Stimulated activated CD8-positive, alpha-beta memory T cell treated with anti-CD3 and anti-CD28 coated beads, Interleukin-7, amount 100 ng/mL, for 4 hours (primary cell): ENCODE measurements around the gene SEPTIN8.
A peak's percentile ranks its signal among the peaks of the same experiment; 100 is the strongest.

ENCODE experiments used
- DNase-seq, 2 donors: peaks; one replicate each; pipeline ENCODE4 v3.0.0-alpha.2; 2020; ENCODE audit warnings: low read depth in 2 of 2

SEPTIN8 gene

GRCh38 chr5:132748522-132749000 is 28.5 kb downstream of the SEPTIN8 start:
- DNase-seq: no peak

GRCh38 chr5:132747616-132748440 is 29.2 kb downstream of the SEPTIN8 start:
- DNase-seq: peak in 1 of 2 donors; percentile 41

GRCh38 chr5:132746954-132747615 is 30.0 kb downstream of the SEPTIN8 start, which contains the start of gene CCNI2:
Gene CCNI2 (plus strand): TSS chr5:132747426. CDS start chr5:132747496, 70 bp downstream.
- DNase-seq: peak; percentile 53 to 75

GRCh38 chr5:132746592-132746953 is 30.5 kb downstream of the SEPTIN8 start:
- DNase-seq: no peak

- DNase-seq: no peak
Observed at GRCh38 chr5:132744659-132745058, 32.4 kb downstream of the SEPTIN8 start.

GRCh38 chr5:132742626-132743025 is 34.4 kb downstream of the SEPTIN8 start:
- DNase-seq: no peak

- no peak for DNase-seq
Observed at GRCh38 chr5:132742158-132742557, 34.9 kb downstream of the SEPTIN8 start.

GRCh38 chr5:132739232-132739631 is 37.8 kb downstream of the SEPTIN8 start:
- no peak for DNase-seq

GRCh38 chr5:132737982-132738681 is 38.9 kb downstream of the SEPTIN8 start:
- DNase-seq: no peak

GRCh38 chr5:132736853-132737833 is 39.9 kb downstream of the SEPTIN8 start, which contains the start of gene KIF3A:
Gene KIF3A (minus strand): TSS chr5:132737546. CDS start chr5:132737419, 127 bp downstream.
- peak; percentile 98 to 99 for DNase-seq

GRCh38 chr5:132734687-132735086 is 42.4 kb downstream of the SEPTIN8 start:
- no peak for DNase-seq

- no peak for DNase-seq
Observed at GRCh38 chr5:132733499-132734148, 43.4 kb downstream of the SEPTIN8 start.

- DNase-seq: no peak
Observed at GRCh38 chr5:132729896-132730295, 47.1 kb downstream of the SEPTIN8 start.

GRCh38 chr5:132725745-132726144 is 51.3 kb downstream of the SEPTIN8 start:
- DNase-seq: no peak

- no peak for DNase-seq
Observed at GRCh38 chr5:132718544-132719312, 58.3 kb downstream of the SEPTIN8 start.

- no peak for DNase-seq
Observed at GRCh38 chr5:132714456-132715307, 62.4 kb downstream of the SEPTIN8 start.

- no peak for DNase-seq
Observed at GRCh38 chr5:132708645-132709044, 68.4 kb downstream of the SEPTIN8 start.

- DNase-seq: no peak
Observed at GRCh38 chr5:132704875-132705274, 72.2 kb downstream of the SEPTIN8 start.
